Measurements from ENCODE around the gene KRT86. TPM values are rescaled to one million over a fixed set of nuclear protein-coding genes. Genes with fewer than 3 reads are reported as not detected.

Gene KRT86
- total and polyA plus RNA-seq, 2 of the 13 experiments (the other 11 are each of a cell fraction or from before 2014, with no cell fraction given), result not detected

GRCh38 chr12:52331833-52332232 lies 57.4 kb downstream of the KRT86 start:
- FAIRE-seq (no peak), ATAC-seq (no peak), DNase-seq (ENCODE audit: low spot score) (no peak)
- Histone ChIP-seq H2AFZ (ENCODE audit: low read length) (no peak overlapping the region), H3K36me3 (replicated peaks in 1 of 2; ENCODE audit: control insufficient read depth in 1 of 2, insufficient read depth in 2 of 2, low read length in 2 of 2) (no peaks in the 10 kb centered on the region), H3K27me3 (ENCODE audit: control insufficient read depth in 1 of 2, insufficient read depth in 2 of 2, low read length in 2 of 2) (peaks cover 0 to 3% of the 10 kb centered on the region in 2 experiments; a peak in 1 of 5 replicates), H3K4me2 (ENCODE audit: low read depth, low read length) (no peak overlapping the region), H3K9ac (ENCODE audit: insufficient read depth, low read depth, low read length) (no peak overlapping the region), H3K79me2 (ENCODE audit: insufficient read depth, low read length) (no peaks in the 10 kb centered on the region), H3K4me3 (replicated peaks in 1 of 3; ENCODE audit: insufficient read depth in 1 of 3, low read depth in 2 of 3, low read length in 3 of 3) (no peak overlapping the region), H4K20me1 (ENCODE audit: insufficient read depth, low read length) (no peaks in the 10 kb centered on the region), H3K9me3 (ENCODE audit: low read length) (no peaks in the 10 kb centered on the region), H3K27ac (ENCODE audit: extremely low read length, insufficient read depth, low read length) (no peak overlapping the region), H3K4me1 (ENCODE audit: insufficient read depth, low read length) (no peaks in the 10 kb centered on the region)
- no TSS peak for BruUV-seq (replicated peaks)
- TF ChIP-seq HOXA7 (CRISPR knock-in tag; IDR thresholded peaks at IDR 0.05) (no peak), KLF11 (CRISPR knock-in tag; IDR thresholded peaks at IDR 0.05) (no peak), DMTF1 (CRISPR knock-in tag; IDR thresholded peaks at IDR 0.05) (no peak), ZNF263 (CRISPR knock-in tag; IDR thresholded peaks at IDR 0.05) (no peak), SUZ12 (IDR thresholded peaks at IDR 0.05; ENCODE audit: low read depth, low read length) (no peak), BRCA1 (CRISPR knock-in tag; IDR thresholded peaks at IDR 0.05) (no peak)
- TF ChIP-seq, protein P1, sequence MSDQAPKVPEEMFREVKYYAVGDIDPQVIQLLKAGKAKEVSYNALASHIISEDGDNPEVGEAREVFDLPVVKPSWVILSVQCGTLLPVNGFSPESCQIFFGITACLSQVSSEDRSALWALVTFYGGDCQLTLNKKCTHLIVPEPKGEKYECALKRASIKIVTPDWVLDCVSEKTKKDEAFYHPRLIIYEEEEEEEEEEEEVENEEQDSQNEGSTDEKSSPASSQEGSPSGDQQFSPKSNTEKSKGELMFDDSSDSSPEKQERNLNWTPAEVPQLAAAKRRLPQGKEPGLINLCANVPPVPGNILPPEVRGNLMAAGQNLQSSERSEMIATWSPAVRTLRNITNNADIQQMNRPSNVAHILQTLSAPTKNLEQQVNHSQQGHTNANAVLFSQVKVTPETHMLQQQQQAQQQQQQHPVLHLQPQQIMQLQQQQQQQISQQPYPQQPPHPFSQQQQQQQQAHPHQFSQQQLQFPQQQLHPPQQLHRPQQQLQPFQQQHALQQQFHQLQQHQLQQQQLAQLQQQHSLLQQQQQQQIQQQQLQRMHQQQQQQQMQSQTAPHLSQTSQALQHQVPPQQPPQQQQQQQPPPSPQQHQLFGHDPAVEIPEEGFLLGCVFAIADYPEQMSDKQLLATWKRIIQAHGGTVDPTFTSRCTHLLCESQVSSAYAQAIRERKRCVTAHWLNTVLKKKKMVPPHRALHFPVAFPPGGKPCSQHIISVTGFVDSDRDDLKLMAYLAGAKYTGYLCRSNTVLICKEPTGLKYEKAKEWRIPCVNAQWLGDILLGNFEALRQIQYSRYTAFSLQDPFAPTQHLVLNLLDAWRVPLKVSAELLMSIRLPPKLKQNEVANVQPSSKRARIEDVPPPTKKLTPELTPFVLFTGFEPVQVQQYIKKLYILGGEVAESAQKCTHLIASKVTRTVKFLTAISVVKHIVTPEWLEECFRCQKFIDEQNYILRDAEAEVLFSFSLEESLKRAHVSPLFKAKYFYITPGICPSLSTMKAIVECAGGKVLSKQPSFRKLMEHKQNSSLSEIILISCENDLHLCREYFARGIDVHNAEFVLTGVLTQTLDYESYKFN (CRISPR knock-in tag; conservative IDR thresholded peaks at IDR 0.05), result no peak
- in situ Hi-C loops (cut with HindIII; ENCODE audit: extremely low pct_ligation_motif_present, low pct_unique_long_range_greater_than_20kb), result no loop called here
- CTCF ChIA-PET (ENCODE audit: low intra/inter-chr PET ratio, low total read pairs), result no interaction called here
- WGBS (ENCODE audit: low lambda C conversion rate), result 0% methylated on average over 3 of the region's 3 CpGs
- intact Hi-C loops (cut with micrococcal nuclease; ENCODE audit: unreplicated experiment), result no loop called here
- POLR2A ChIA-PET, result no interaction called here

All from HepG2 (cell line).